HG03354 (cell line): ENCODE data around the gene JAG1.

ENCODE experiments used
- ATAC-seq: cut with Tn5 transposase; IDR thresholded peaks from one replicate; pipeline ENCODE4 v1.9.1; 2021; ENCODE audit warnings: mild to moderate bottlenecking; ENCODE audit not compliant: unreplicated experiment, poor library complexity, severe bottlenecking

JAG1 gene

DNA sequence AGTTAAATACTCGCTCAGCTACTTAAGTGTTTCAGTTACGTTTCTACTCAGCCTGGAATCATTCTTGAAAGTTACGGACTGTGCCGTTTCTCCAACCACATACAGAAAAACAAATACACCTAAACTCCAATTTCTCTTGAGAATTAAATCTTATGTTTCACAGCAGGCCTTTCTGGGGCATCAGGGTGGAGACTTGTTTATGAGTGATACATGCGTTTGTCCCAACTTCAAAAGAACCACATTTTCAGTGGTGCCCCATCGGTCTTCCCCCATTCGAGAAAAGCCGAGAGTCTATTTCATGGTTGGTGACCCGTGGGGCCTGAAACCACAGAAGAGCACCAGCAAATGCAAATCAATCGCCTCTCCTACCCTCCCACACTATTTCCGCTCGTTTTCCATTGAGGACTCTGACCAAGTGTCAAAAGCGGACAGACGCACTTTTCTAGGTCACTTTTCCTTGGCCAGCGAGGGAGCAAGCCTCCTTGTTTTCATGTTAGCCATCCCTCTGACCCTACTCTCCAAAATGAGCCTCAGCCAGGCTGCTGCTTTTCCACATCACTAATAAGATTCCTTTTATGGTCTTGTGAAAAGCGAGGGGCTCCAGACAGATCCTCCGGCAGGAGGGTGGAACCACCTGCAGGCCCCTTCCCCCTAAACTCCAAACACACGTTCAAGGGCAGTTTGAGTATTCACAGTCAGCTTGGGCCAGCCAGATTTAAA lies 3.1 kb downstream of the JAG1 start:
- peak; percentile 20 for ATAC-seq

DNA sequence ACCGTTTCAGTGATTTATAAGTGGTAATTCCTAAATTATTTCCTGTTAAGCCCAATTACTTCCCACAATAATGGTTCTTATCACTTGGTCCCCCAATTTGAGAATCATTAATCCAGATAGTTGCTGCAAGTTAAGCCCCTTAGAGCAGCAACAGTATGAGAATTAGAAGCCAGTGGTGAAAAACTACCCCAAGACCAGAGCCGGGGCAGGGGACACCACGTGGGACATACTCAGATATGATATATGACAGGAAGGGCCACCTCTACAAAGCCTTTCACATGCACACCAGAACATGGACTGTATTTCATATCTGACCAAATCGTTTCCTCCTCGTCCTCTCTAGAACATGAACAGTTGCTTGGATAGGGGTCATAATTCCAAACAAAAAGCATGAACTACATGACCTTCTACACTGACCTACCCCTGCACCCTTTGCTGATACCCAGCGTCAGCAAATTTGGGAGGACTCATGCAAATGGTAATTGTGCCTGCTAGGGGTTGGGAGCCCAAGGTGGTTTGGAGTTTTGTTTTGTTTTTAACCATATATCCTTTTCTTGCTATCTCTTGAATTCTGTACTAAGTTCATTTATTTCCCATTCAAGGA lies 3.9 kb downstream of the JAG1 start:
- ATAC-seq = no peak

DNA sequence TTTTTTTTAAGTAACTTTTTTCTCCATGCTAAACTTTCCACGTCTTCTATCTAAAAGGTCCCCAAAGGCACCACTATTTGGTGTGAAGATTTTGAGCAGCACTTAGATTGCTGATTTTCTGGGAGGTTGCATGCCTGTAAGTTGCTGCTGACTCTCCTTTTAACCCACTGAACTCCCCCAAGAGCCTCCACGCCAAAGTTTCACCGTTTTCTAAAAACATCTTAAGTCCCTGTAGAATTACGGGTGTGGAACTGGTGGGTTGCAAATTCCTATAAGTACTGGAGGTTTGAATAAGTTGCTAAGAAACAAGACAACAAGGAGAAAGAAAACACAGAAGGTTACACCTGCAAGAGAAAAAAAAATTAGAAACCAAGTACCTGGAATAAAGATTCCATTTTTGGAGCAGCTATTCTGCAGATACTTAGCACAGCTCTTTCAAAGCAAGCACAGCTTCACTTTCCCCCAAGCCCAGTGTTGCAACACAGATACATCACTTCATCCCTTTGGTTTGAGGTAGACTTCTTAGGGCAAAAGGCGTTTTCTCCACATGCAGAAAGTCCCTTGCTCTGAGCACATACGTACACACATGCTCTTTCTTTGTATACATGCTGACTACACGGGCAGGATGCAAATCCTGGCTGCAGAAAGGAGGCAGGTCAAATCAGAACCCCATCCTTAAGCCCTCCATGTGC lies 5.0 kb downstream of the JAG1 start:
- no peak for ATAC-seq

DNA sequence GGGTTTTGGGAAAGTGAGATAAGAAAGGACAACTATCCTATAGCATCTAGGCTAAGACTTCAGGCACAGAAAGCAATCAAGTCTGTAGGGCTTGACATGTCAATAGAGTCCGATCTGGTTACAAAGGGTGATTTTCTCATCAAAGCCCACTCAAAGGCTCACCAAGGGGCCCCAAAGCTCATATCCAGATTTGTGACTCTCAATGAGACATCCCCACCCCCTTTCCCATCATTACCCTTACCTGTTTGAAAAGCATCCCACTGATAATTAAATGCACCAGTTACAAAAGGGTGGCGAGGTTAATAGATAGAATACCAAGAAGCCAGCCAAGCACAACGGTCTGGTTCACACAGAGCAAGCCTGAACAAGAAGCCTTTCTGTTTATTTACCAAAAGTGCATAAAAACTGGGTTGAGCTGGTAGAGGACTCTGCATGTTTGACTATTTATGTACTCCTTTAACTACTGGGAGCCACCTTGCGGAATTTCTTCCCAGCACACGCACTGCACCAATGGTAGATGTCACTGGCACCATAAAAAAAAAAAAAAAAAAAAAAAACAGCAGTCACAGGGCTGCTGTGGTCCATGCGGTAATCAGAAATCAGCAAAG lies 6.1 kb downstream of the JAG1 start:
- ATAC-seq = no peak

DNA sequence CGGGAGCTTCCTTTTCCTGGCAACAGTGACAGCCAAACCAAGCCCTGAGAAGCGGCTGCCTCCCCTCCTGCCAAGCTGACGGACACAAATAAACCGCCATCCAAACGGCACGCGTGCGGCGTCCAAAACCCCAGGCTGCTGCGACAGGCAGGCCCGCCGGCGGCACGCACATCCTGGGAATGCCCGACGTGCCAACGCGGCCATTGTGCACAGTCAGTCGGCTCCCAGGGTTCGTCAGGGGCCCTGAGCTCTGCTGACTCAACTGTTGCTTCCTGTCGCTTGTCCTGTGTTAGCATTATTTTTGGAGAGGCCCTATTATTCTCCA lies 6.8 kb downstream of the JAG1 start:
- no peak for ATAC-seq

DNA sequence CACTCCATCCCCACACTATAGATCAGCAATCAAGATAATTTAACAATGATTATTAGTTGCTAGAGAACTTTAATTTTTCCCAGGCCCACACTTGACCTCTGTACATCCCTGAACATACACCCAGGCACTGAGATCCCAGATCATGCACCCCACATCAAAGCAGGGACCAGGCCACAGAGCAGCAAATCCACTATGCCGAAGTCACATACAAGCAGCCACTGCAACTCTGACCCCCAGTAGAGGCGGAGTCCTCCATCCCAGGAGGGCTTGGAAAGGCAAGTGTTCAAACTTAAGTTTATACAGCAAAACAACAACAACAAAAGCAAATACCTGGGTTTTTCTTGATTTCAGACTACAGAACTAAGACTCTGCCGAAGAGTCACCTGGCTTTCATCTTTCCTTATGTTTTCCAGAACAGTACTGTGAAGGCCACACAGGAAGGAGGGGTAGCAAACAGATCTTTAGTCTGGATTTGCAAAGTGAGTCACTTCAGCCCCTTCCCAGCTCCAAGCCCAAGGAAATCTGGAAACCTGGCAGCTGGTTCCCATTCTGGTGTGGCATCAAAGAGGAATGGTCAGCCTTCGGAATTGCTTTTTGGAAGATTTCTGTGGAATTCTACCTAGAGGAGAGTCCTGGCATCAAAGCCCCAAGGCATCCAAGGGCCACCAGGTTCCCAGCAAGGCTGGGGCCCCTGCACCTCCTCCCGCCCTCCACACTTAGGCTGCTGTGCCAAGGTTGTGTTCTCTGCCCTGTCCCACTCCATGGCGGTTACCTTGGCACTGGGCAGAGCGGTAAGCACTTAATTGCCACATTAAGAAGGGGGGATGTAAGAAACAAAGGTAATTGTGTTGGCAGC lies 7.3 kb downstream of the JAG1 start:
- ATAC-seq = no peak

DNA sequence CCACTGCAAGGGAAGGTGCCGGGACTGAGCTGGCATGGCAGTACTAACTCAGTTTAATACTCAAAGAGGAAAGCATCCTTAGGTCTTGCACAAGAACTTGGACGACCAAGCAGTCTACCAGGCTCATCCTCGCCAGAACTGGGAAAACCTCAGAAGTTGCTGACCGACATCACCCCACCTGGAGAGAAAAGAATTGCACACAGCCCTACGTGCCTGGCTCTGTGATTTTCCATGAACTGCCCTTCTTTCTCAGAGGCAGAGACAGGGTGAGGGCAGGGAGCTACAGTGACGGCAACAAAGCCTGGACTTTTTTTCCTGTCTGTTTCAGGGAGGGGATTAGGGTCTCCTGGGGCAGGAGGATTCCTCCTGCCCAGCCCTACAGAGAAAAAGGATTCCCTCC lies 8.0 kb downstream of the JAG1 start:
- no peak for ATAC-seq

DNA sequence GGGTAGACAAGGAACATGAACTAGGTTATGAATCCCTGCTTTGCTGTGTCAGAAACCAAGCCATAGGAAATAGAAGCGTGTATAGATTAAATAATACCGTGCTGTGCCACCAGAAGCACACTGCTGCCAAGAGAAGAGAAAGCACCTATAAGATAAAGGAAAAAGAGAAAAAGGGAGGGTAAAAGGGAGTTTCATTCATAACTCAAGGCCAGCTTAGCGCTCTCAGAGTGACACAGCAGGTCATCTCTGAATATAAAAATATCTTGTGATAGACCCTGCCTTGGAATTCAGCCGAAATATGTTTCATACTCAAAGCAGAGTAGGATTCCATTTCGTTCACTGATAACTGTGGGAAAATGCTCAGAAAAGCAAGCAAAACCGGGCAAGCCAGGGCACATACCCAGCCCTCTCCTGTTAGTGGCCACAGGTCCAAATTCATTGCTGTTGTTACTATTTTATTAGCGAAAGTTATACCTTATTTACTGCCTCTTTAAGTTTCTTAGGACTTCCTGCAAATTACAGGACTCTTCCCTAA lies 8.7 kb downstream of the JAG1 start:
- no peak for ATAC-seq

DNA sequence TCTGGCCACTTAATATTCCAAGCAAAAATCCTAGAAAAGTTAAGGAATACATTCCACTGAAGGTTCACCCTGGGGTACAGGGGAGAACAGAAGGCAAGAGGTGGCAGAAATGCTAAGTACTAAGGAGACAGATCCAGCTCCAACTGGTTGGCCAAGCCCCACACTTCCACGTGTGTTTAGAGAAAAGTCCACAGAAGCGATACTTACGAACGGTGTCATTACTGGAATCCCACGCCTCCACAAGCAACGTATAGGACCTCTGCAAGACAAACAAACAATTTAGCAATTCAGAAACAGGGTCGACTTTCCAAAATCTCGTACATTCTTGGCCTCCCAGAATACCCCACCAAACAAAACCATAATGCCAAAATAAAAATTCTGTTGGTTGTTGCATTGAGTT lies 10.0 kb downstream of the JAG1 start:
- ATAC-seq = no peak

DNA sequence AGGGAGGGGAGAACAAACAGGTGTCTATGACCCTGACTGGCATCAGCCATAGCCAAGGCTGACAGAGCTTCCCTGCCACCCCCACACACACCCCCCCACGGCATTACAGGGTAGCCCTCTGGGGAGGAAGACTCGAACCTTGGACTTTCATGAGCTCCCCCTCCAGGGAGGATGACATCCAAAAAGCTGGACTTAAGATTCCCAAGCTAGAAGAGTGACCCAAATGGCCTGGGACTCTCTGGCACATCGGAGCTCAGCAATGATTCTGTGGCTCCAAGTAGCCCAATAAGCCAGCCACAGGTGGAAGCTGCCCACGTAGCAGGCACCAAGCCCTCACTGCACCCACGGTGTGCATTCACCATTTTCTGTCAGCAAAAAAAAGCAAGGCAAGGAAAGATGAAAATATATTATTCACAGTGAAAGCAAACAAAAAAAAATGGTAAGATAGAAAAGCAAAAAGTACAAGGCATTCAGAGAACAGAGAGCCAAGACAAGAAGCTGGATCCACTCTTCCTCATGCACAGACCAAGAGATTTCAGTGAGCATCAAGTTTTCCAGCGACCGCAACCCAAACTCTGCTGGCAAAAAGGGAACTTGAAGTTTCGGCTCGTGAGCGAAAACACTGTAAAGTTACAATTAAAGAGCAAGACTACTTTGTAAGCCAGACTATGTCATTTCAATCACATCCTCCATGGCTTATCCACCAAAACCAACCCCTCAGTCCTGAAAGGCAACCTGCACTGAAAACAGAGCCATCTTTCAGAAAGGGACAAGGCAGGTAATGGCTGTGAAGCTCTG lies 10.9 kb downstream of the JAG1 start:
- ATAC-seq = no peak

DNA sequence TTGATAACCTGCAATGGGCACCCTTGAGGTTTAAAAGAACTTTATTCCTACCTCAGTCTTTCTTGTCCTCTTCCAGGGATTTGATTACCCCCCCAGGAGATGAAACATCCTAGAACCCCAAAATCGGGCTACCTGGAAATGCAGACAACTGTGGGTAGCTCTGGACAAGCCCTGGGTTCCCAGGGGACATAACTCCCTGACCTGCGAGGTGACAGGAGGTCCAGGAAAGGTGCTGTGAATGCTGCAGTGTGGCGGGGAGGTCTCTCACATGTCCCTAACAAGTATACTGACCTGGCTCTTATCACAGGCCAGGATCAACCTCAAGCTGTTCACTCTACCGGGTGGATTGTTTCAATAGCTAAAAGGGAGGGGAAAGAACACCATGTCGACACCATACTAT lies 11.6 kb downstream of the JAG1 start:
- ATAC-seq = no peak

DNA sequence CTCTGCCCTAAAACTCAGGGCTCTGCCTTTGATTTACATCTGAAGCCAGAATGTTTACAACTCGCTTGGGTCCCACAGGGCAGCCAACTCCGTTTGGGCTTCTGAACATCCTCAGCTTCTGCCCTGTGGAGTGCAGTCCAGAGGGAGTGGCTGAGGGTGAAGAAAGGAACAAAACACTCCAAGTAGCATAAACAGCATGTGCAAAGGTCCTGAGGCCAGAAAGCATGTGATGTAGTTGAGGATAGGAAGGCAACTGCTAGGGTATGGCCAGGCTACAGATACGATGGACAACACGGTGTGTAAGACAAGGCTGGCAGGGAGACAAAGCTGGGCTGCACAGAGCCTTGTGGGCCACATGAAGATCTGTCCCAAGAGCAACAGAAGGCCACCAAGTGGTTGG lies 12.5 kb downstream of the JAG1 start:
- ATAC-seq = no peak

DNA sequence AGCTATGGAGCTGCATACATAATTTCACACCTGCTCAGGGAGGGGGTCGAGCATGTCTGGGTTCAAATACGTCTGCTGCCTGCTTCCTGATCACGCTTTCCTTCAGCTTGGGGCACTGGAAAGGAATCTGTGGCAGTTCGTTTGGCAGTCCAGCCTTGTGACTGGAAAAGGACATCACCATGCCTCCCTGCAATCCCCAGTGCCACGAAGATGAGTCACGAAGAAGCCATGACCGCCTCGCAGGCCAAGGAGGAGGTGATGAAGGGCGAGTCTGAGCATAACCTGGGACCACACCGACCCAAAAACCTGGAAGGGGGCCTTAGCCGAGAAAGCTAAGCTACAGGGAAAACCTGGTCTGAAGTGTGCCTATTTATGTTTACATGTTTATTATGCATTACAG lies 13.1 kb downstream of the JAG1 start:
- ATAC-seq = no peak

DNA sequence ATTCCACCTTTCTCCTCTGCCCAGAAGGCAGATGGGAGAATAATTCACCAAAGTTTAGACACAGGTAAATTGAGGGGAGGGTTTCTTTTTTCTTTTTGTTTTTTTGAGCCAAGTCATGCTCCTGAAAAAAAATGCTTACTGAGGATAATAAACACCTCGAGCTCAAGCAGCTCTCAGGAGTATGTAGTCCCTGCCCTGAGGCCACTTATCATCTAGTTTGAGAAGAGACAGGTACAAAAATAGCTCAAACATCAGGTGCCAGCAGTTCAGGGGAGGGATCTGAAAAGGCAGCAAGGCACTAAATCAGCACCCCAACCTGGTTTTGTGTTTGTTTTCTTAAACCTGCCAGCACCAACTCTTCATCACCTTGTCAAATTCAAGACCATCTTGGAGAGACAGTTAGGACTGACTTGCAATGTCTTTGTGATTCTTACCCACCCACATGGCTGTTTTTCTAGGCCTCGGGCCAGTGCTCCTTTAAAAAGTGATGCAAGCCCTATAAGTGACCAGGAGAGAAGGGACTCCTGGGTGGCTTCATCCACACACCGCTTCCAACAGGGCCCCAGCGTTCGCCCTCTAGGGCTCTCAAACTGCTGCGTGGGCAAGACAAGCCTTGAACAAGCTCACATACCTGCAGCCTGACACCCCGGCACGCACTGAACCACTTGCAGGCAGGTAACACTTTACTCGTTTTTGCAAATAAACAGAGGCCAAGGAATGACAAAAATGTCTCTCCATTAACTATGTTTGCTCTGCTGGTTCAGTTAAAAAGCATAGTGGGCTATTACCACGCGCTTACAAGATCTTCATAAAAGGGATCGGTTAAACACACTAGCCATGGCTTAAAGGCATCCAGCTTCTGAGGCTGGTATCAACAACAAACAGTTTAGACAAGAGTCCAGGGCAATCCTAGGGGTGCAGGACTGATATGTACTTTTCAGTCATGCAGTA lies 13.9 kb downstream of the JAG1 start:
- ATAC-seq = no peak

DNA sequence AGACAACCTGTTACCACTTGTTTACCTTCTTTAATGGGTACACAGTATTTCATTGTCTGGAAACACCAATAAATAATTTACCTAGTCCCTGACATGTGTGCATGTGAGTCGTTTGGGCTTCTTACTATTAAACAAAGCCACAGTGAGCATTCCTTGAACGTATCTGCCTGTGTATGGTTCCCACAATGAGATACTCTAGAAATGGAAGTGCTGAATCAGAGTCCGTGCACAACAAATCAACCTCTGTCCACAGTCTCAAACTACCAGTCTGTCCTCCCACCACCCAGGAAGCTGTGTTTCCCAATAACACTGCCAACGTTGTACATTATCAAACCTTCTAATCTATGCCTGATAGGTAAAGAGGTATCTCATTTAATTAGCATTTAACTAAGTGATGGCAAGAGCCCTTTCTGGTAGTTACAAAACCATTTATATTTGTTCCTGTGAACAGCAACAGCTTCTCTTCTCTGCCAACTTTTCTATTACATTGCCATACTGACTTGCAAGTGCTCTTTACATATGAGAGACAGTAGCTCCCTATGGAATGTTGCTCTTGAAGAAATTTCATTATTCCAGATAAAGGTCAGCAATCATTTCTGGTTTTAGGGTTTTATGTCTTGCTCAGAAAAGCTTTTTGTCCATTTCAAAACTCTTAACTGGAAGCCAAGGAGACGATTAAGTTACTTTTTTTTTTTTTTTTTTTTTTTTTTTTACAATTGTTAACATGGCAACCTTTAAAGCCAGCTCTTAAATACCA lies 14.7 kb downstream of the JAG1 start:
- no peak for ATAC-seq

DNA sequence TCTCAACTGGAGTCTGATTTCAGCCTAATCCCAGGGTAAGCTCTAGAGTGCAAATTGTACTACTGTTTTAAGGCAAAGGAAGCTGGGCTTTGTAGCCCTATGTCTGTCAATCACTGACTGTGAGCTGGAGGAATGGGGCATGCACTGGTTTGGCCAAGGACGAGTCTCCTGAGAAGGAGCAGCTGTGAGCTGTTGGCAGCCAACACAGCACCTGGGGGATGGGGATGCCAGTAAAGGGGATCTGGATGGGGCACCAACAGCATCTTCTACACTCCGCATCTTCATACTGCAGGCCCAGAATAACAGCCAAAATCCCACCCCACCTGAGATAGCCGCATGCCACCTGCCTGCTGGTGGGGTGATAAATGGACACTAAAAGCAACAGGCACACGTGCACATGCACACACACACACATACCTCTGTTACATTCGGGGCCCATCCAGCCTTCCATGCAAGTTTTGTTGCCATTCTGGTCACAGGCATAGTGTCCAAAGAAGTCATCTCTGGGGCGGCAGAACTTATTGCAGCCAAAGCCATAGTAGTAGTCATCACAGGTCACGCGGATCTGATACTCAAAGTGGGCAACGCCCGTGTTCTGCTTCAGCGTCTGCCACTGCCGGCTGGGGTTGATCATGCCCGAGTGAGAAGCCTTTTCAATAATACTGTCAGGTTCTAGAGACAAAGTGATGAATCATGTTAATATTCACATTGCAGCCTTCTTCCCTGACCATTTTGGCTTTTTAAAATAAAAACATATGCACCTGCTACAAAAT lies 15.6 kb downstream of the JAG1 start:
- no peak for ATAC-seq

DNA sequence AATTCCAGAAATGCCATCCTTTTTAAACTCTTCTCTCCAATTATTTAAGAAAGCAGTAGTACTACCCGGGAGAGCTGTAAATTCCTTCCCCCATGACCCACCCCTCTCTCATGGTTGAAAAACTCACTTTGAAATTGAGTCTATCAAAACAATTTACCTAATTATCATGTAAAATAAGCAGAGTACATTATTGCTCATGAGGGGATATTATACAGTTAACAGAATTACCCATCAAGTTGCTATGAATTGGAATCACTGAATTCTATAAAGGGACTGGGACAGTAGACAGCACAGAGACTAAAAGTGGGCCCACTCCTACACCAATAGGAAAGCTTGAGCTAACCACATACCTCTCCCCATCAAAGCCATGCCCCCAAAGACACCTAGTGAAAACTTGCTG lies 16.3 kb downstream of the JAG1 start:
- ATAC-seq = no peak
